HepG2 (cell line): Measurements from ENCODE around the gene ARHGAP26. TPM values are rescaled to one million over a fixed set of nuclear protein-coding genes. Genes with fewer than 3 reads are reported as not detected.

Source experiments
- ATAC-seq: fragments of 200-7000 bp; cut with Tn5 transposase; 3 replicates; pipeline ENCODE4 v1.9.1; 2020; ENCODE audit warnings: mild to moderate bottlenecking, moderate library complexity
- BruUV-seq: library from RNA; stranded (reverse); fragments of 400-500 nt; replicated peaks from 2 replicates; lab custom pipeline; 2021; lab: Mats Ljungman, UMichigan
- CTCF ChIA-PET: fragments of 300-600 bp; formaldehyde crosslinking; extraction: SDS; loops from one replicate; lab custom pipeline; 2021; ENCODE audit warnings: low total read pairs, inconsistent platforms, low intra/inter-chr PET ratio; lab: Yijun Ruan, JAX
- POLR2A ChIA-PET: fragments of 350-600 bp; sonication (Branson Sonifier 250); formaldehyde crosslinking; loops from one replicate; lab custom pipeline; 2020; ENCODE audit warnings: antibody characterized with exemption, inconsistent platforms; lab: Yijun Ruan, JAX
- DNase-seq: peaks from one replicate; pipeline ENCODE4 v3.0.0-alpha.2; 2015; ENCODE audit warnings: low spot score
- FAIRE-seq: peaks from 3 replicates; lab custom pipeline; 2011; peaks lifted over from hg19 to GRCh38; lab: Jason Lieb, UNC
- H2AFZ ChIP-seq: one replicate; pipeline ENCODE4 v1.6.1; 2011; ENCODE audit warnings: low read length, inconsistent platforms
- H3K27ac ChIP-seq: fragments of 300-600 bp; 3 replicates; pipeline ENCODE4 v1.8.0; 2011; ENCODE audit warnings: mixed run types, mild to moderate bottlenecking, mixed read lengths, low read length, inconsistent platforms; ENCODE audit not compliant: insufficient read depth; ENCODE audit errors: extremely low read length
- H3K27me3 ChIP-seq, 2 experiments: fragments of 200-600 bp in 1 of 2; 2 replicates in 1 of 2; 3 replicates in 1 of 2; pipeline versions ENCODE4 v1.6.0 to v1.8.0; 2011; ENCODE audit warnings: low read length in 2 of 2, mild to moderate bottlenecking in 2 of 2, moderate library complexity in 2 of 2, inconsistent platforms in 1 of 2; ENCODE audit not compliant: insufficient read depth in 2 of 2, control insufficient read depth in 1 of 2
- H3K36me3 ChIP-seq, 2 experiments: fragments of 200-600 bp in 1 of 2; replicated peaks in 1 of 2; 2 replicates in 1 of 2; 3 replicates in 1 of 2; pipeline versions ENCODE4 v1.5.1 to v1.8.0; 2011; ENCODE audit warnings: low read length in 2 of 2, inconsistent platforms in 1 of 2; ENCODE audit not compliant: insufficient read depth in 2 of 2, control insufficient read depth in 1 of 2
- H3K4me1 ChIP-seq: 2 replicates; pipeline ENCODE4 v1.5.1; 2012; ENCODE audit warnings: low read length, inconsistent platforms; ENCODE audit not compliant: insufficient read depth
- H3K4me2 ChIP-seq: 2 replicates; pipeline ENCODE4 v1.6.0; 2011; ENCODE audit warnings: low read depth, low read length, inconsistent platforms
- H3K4me3 ChIP-seq, 3 experiments: fragments of 200-600 bp in 1 of 3; sonication (generic), shearing (Covaris generic) in 1 of 3; replicated peaks in 1 of 3; 2 replicates each; pipeline ENCODE4 v1.5.1; 2011 to 2016; ENCODE audit warnings: low read length in 3 of 3, inconsistent platforms in 2 of 3, low read depth in 2 of 3, mild to moderate bottlenecking in 2 of 3, control low read depth in 1 of 3, mixed read lengths in 1 of 3; ENCODE audit not compliant: insufficient read depth in 1 of 3
- H3K79me2 ChIP-seq: one replicate; pipeline ENCODE4 v1.6.1; 2011; ENCODE audit warnings: low read length, inconsistent platforms; ENCODE audit not compliant: insufficient read depth
- H3K9ac ChIP-seq: 2 replicates; pipeline ENCODE4 v1.6.0; 2011; ENCODE audit warnings: mild to moderate bottlenecking, low read depth, low read length, inconsistent platforms; ENCODE audit not compliant: insufficient read depth
- H3K9me3 ChIP-seq: 2 replicates; pipeline ENCODE4 v1.5.1; 2012; ENCODE audit warnings: mild to moderate bottlenecking, low read length
- H4K20me1 ChIP-seq: 2 replicates; pipeline ENCODE4 v1.6.0; 2011; ENCODE audit warnings: inconsistent platforms, mild to moderate bottlenecking, low read length, moderate library complexity; ENCODE audit not compliant: insufficient read depth
- ADNP ChIP-seq: sonication (generic); formaldehyde crosslinking; IDR thresholded peaks from 2 replicates; pipeline ENCODE4 v1.4.0; 2020; ENCODE audit warnings: missing genetic modification reagents
- GTF3A ChIP-seq: sonication (generic); formaldehyde crosslinking; conservative IDR thresholded peaks from 2 replicates; pipeline ENCODE4 v1.4.0; 2020; ENCODE audit warnings: mild to moderate bottlenecking, missing genetic modification reagents
- NCOA5 ChIP-seq: sonication (generic); formaldehyde crosslinking; IDR thresholded peaks from 2 replicates; pipeline ENCODE4 v1.4.0; 2020; ENCODE audit warnings: missing genetic modification reagents
- PITX1 ChIP-seq: sonication (generic); formaldehyde crosslinking; IDR thresholded peaks from 2 replicates; pipeline ENCODE4 v1.5.1; 2020; ENCODE audit warnings: mild to moderate bottlenecking, missing genetic modification reagents
- SAFB2 ChIP-seq: sonication (generic); formaldehyde crosslinking; IDR thresholded peaks from 2 replicates; pipeline ENCODE4 v1.5.1; 2020; ENCODE audit warnings: missing genetic modification reagents, low read depth, mild to moderate bottlenecking, borderline replicate concordance
- ZKSCAN5 ChIP-seq: sonication (generic); formaldehyde crosslinking; IDR thresholded peaks from 2 replicates; pipeline ENCODE4 v1.5.1; 2020; ENCODE audit warnings: mild to moderate bottlenecking, missing genetic modification reagents
- ZNF549 ChIP-seq: sonication (generic); formaldehyde crosslinking; IDR thresholded peaks from 2 replicates; pipeline ENCODE4 v1.5.0; 2020; ENCODE audit warnings: missing genetic modification reagents
- ZNF772 ChIP-seq: sonication (generic); formaldehyde crosslinking; IDR thresholded peaks from 2 replicates; pipeline ENCODE4 v1.5.0; 2020; ENCODE audit warnings: mild to moderate bottlenecking, missing genetic modification reagents
- ZNF816 ChIP-seq: sonication (generic); formaldehyde crosslinking; IDR thresholded peaks from 2 replicates; pipeline ENCODE4 v1.8.0; 2022; ENCODE audit warnings: missing genetic modification reagents, mild to moderate bottlenecking, borderline replicate concordance
- WGBS: methylation state at CpG from one replicate; pipeline ENCODE4 v1.1.6; 2017; ENCODE audit warnings: low lambda C conversion rate; 5-methylcytosine and 5-hydroxymethylcytosine counted together
- in situ Hi-C: cut with HindIII; loops from 2 replicates; pipeline ENCODE4 v1.10.0; 2017; ENCODE audit warnings: low pct_unique_long_range_greater_than_20kb; ENCODE audit not compliant: extremely low pct_ligation_motif_present
- intact Hi-C: fragments of 100-400 bp; cut with micrococcal nuclease; formaldehyde crosslinking; loops from one replicate; pipeline ENCODE4 v1.10.0; 2022; ENCODE audit not compliant: unreplicated experiment
- polyA plus RNA-seq, 8 experiments: library from polyadenylated mRNA; depleted of rRNA in 3 of 8; stranded (reverse) in 7 of 8; unstranded in 1 of 8; fragments of >200 nt; fragmentation: Illumina TruSeq in 4 of 8; extraction: Trizol in 4 of 8; gene quantifications; 2 replicates each; pipeline versions ENCODE4 v1.2.1 to v1.2.3, GENCODE V29; 2011 to 2016; ENCODE audit warnings: low read depth in 4 of 8, missing spikeins in 1 of 8, mixed read lengths in 1 of 8; ENCODE audit not compliant: insufficient read depth in 1 of 8
- total RNA-seq, 5 experiments: library from RNA; depleted of rRNA; stranded (reverse); fragments of >200 nt; fragmentation: Illumina TruSeq; extraction: Trizol; gene quantifications; 2 replicates each; pipeline ENCODE4 v1.2.3, GENCODE V29; 2016; ENCODE audit warnings: low read depth in 1 of 5
- TF ChIP-seq, protein P1 (sequence below): sonication (generic); formaldehyde crosslinking; IDR thresholded peaks from 2 replicates; pipeline ENCODE4 v1.8.1; 2022; ENCODE audit warnings: mild to moderate bottlenecking, missing genetic modification reagents
- TF ChIP-seq, protein P2 (sequence below): fragments of 450-650 bp; IDR thresholded peaks from 2 replicates; pipeline ENCODE4 v1.6.1; 2017; ENCODE audit warnings: mild to moderate bottlenecking
- TF ChIP-seq, protein P3 (sequence below): sonication (generic); formaldehyde crosslinking; IDR thresholded peaks from 2 replicates; pipeline ENCODE4 v1.5.0; 2020; ENCODE audit warnings: missing genetic modification reagents

ARHGAP26 gene
- total and polyA plus RNA-seq, 2 of the 13 experiments (the other 11 are each of a cell fraction or from before 2014, with no cell fraction given): 9.6 to 18.2 TPM

DNA sequence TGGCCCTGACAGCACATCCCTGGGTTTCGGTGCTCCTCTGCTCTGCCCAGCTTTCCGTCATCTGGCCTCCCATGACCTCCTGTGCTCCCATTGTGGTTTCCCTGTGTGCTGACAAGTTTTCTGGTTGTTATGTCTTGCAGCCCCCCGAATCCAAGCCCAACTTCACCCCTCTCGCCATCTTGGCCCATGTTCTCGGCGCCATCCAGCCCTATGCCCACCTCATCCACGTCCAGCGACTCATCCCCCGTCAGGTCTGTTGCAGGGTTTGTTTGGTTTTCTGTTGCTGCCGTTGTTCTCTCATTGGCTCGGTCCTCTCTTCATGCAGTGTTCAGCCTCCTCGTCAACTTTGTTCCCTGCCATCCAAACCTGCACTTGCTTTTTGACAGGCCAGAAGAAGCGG lies 436.9 kb downstream of the ARHGAP26 start:
- no peaks in the 10 kb centered on the region for H4K20me1 ChIP-seq
- H3K36me3 ChIP-seq: peaks cover 3 to 6% of the 10 kb centered on the region in 2 experiments; a peak in 3 of 5 replicates
- no peak overlapping the region for H3K4me2 ChIP-seq
- ChIA-PET POLR2A (no interaction called here), CTCF (no interaction called here)
- FAIRE-seq (no peak), ATAC-seq (no peak), DNase-seq (no peak)
- no peaks in the 10 kb centered on the region for H3K27me3 ChIP-seq
- no peak overlapping the region for H3K9ac ChIP-seq
- no TSS peak for BruUV-seq
- intact Hi-C loops: no loop called here
- H3K4me1 ChIP-seq: peaks cover 11% of the 10 kb centered on the region
- no peaks in the 10 kb centered on the region for H3K79me2 ChIP-seq
- TF ChIP-seq, protein P1, sequence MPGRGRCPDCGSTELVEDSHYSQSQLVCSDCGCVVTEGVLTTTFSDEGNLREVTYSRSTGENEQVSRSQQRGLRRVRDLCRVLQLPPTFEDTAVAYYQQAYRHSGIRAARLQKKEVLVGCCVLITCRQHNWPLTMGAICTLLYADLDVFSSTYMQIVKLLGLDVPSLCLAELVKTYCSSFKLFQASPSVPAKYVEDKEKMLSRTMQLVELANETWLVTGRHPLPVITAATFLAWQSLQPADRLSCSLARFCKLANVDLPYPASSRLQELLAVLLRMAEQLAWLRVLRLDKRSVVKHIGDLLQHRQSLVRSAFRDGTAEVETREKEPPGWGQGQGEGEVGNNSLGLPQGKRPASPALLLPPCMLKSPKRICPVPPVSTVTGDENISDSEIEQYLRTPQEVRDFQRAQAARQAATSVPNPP (CRISPR knock-in tag): no peak
- no peak for TF ChIP-seq SAFB2 (CRISPR knock-in tag)
- no peak overlapping the region for H2AFZ ChIP-seq
- H3K9me3 ChIP-seq: no peaks in the 10 kb centered on the region
- no peak overlapping the region for H3K27ac ChIP-seq
- in situ Hi-C loops: no loop called here
- WGBS: 96% methylated on average over 13 of the region's 13 CpGs
- no peak overlapping the region for H3K4me3 ChIP-seq

DNA sequence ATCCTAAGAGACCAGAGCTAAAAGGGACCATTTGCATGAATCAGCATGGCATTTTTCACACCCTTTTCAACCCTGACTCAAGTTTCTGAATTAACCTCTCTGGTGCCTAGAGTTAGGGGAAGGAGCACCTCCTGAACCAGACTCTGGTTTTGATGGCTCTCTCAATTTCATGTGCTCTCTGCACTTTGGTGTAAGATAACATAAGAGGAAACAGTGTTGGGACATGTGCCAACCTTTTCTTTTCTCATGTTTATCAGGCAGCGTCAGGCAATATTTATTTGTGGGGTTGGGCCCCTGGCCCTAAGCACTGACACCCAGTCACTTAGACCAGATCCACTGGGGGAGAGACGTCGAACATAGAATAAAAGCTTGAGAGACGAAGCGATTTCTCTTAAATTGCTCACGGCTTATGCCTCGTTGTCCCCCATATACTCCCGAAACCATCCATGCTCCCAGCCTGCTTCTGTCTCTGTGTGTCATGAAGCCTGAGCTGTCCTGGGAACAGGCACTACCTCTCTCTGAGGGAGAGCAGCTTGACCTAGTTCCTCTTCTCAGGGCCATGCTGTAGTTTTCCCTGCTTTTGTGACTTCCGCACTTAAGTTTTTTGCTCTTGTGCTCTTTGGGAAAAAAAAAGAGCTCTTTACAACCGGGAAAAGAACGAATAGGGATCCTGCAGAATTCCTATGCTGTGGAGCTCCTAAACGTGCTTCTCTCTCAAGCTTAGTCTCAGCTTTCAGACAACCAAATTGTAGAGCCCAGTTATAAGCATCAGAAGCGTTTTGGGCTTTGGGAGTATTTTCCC lies 437.6 kb downstream of the ARHGAP26 start:
- intact Hi-C loops: no loop called here
- no peak for ATAC-seq
- DNase-seq: no peak
- H2AFZ ChIP-seq: no peak overlapping the region
- H3K9ac ChIP-seq: no peak overlapping the region
- H3K79me2 ChIP-seq: no peaks in the 10 kb centered on the region
- no peaks in the 10 kb centered on the region for H3K9me3 ChIP-seq
- H3K27ac ChIP-seq: no peak overlapping the region
- BruUV-seq: no TSS peak
- POLR2A ChIA-PET: no interaction called here
- H3K27me3 ChIP-seq: no peaks in the 10 kb centered on the region
- WGBS: 85% methylated on average over 13 of the region's 13 CpGs
- CTCF ChIA-PET: no interaction called here
- no peak for FAIRE-seq
- in situ Hi-C loops: no loop called here
- H3K4me3 ChIP-seq: no peak overlapping the region
- H4K20me1 ChIP-seq: no peaks in the 10 kb centered on the region
- H3K4me2 ChIP-seq: no peak overlapping the region
- 0 out of 2 replicates have a peak, but pooled peaks cover 9% of the 10 kb centered on the region for H3K4me1 ChIP-seq
- H3K36me3 ChIP-seq: peaks cover 3 to 6% of the 10 kb centered on the region in 2 experiments; a peak in 3 of 5 replicates
- TF ChIP-seq ZKSCAN5: no peak
- no peak for TF ChIP-seq ZNF549 (CRISPR knock-in tag)
- TF ChIP-seq GTF3A (CRISPR knock-in tag): no peak
- no peak for TF ChIP-seq ZNF816 (CRISPR knock-in tag)
- no peak for TF ChIP-seq NCOA5
- TF ChIP-seq PITX1 (CRISPR knock-in tag): no peak
- TF ChIP-seq, protein P2, sequence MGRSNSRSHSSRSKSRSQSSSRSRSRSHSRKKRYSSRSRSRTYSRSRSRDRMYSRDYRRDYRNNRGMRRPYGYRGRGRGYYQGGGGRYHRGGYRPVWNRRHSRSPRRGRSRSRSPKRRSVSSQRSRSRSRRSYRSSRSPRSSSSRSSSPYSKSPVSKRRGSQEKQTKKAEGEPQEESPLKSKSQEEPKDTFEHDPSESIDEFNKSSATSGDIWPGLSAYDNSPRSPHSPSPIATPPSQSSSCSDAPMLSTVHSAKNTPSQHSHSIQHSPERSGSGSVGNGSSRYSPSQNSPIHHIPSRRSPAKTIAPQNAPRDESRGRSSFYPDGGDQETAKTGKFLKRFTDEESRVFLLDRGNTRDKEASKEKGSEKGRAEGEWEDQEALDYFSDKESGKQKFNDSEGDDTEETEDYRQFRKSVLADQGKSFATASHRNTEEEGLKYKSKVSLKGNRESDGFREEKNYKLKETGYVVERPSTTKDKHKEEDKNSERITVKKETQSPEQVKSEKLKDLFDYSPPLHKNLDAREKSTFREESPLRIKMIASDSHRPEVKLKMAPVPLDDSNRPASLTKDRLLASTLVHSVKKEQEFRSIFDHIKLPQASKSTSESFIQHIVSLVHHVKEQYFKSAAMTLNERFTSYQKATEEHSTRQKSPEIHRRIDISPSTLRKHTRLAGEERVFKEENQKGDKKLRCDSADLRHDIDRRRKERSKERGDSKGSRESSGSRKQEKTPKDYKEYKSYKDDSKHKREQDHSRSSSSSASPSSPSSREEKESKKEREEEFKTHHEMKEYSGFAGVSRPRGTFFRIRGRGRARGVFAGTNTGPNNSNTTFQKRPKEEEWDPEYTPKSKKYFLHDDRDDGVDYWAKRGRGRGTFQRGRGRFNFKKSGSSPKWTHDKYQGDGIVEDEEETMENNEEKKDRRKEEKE: no peak
- TF ChIP-seq ADNP (CRISPR knock-in tag): no peak
- no peak for TF ChIP-seq ZNF772 (CRISPR knock-in tag)
- TF ChIP-seq, protein P3, sequence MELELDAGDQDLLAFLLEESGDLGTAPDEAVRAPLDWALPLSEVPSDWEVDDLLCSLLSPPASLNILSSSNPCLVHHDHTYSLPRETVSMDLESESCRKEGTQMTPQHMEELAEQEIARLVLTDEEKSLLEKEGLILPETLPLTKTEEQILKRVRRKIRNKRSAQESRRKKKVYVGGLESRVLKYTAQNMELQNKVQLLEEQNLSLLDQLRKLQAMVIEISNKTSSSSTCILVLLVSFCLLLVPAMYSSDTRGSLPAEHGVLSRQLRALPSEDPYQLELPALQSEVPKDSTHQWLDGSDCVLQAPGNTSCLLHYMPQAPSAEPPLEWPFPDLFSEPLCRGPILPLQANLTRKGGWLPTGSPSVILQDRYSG (CRISPR knock-in tag): no peak
